Trophoblast cell (in vitro differentiated cells and primary cell): Measurements from ENCODE around the gene MAMLD1.
A peak's percentile ranks its signal among the peaks of the same experiment; 100 is the strongest.

Experiments used
- DNase-seq, 2 donors: peaks; one replicate each; pipeline ENCODE4 v3.0.0-alpha.2; 2016
- H2AFZ ChIP-seq: 2 replicates; pipeline ENCODE4 v1.6.1; 2013; ENCODE audit warnings: low read length, moderate library complexity, mild to moderate bottlenecking; ENCODE audit not compliant: insufficient read depth, poor library complexity
- H2AK5ac ChIP-seq: 2 replicates; pipeline ENCODE4 v1.6.1; 2013; ENCODE audit warnings: mild to moderate bottlenecking, low read length
- H2BK120ac ChIP-seq: 2 replicates; pipeline ENCODE4 v1.6.1; 2013; ENCODE audit warnings: low read length, mild to moderate bottlenecking, moderate library complexity; ENCODE audit not compliant: insufficient read depth, poor library complexity
- H2BK12ac ChIP-seq: 2 replicates; pipeline ENCODE4 v1.6.1; 2013; ENCODE audit warnings: mild to moderate bottlenecking, low read length, moderate library complexity
- H2BK5ac ChIP-seq: 2 replicates; pipeline ENCODE4 v1.6.1; 2013; ENCODE audit warnings: low read length, low read depth, moderate library complexity, mild to moderate bottlenecking; ENCODE audit not compliant: poor library complexity
- H3K14ac ChIP-seq: 2 replicates; pipeline ENCODE4 v1.6.1; 2013; ENCODE audit warnings: mild to moderate bottlenecking, low read length
- H3K18ac ChIP-seq: 2 replicates; pipeline ENCODE4 v1.6.1; 2013; ENCODE audit warnings: mild to moderate bottlenecking, low read length
- H3K23ac ChIP-seq: 2 replicates; pipeline ENCODE4 v1.6.1; 2013; ENCODE audit warnings: low read length
- H3K27ac ChIP-seq: 2 replicates; pipeline ENCODE4 v1.5.1; 2013; ENCODE audit warnings: low read depth, mild to moderate bottlenecking, inconsistent platforms, low read length, moderate library complexity
- H3K27me3 ChIP-seq: 2 replicates; pipeline ENCODE4 v1.6.1; 2013; ENCODE audit warnings: inconsistent platforms, mild to moderate bottlenecking, low read length, moderate library complexity; ENCODE audit not compliant: insufficient read depth
- H3K36me3 ChIP-seq, 2 experiments: 1 replicate in 1 of 2; 2 replicates in 1 of 2; pipeline ENCODE4 v1.6.1; 2013; ENCODE audit warnings: low read length in 2 of 2, mild to moderate bottlenecking in 2 of 2, moderate library complexity in 1 of 2; ENCODE audit not compliant: insufficient read depth in 2 of 2, control insufficient read depth in 1 of 2
- H3K4ac ChIP-seq: 2 replicates; pipeline ENCODE4 v1.6.1; 2013; ENCODE audit warnings: low read depth, mild to moderate bottlenecking, low read length, moderate library complexity
- H3K4me1 ChIP-seq, 2 experiments: 1 replicate in 1 of 2; 2 replicates in 1 of 2; pipeline ENCODE4 v1.6.1; 2013; ENCODE audit warnings: low read length in 2 of 2, mild to moderate bottlenecking in 2 of 2, moderate library complexity in 1 of 2; ENCODE audit not compliant: insufficient read depth in 2 of 2, control insufficient read depth in 1 of 2
- H3K4me2 ChIP-seq: 2 replicates; pipeline ENCODE4 v1.6.1; 2013; ENCODE audit warnings: inconsistent platforms, mild to moderate bottlenecking, low read length, moderate library complexity
- H3K4me3 ChIP-seq: 2 replicates; pipeline ENCODE4 v1.5.1; 2013; ENCODE audit warnings: mild to moderate bottlenecking, low read depth, low read length, inconsistent platforms
- H3K79me1 ChIP-seq: one replicate; pipeline ENCODE4 v1.6.1; 2013; ENCODE audit warnings: low read length
- H3K79me2 ChIP-seq: 2 replicates; pipeline ENCODE4 v1.6.1; 2013; ENCODE audit warnings: low read length, mild to moderate bottlenecking; ENCODE audit not compliant: control insufficient read depth, insufficient read depth, poor library complexity
- H3K9ac ChIP-seq: 2 replicates; pipeline ENCODE4 v1.6.1; 2013; ENCODE audit warnings: mild to moderate bottlenecking, low read length
- H3K9me3 ChIP-seq: 2 replicates; pipeline ENCODE4 v1.6.1; 2013; ENCODE audit warnings: low read depth, mild to moderate bottlenecking, control low read depth, inconsistent platforms, low read length; ENCODE audit not compliant: insufficient read depth
- H4K12ac ChIP-seq: 2 replicates; pipeline ENCODE4 v1.6.1; 2013; ENCODE audit warnings: low read depth, mild to moderate bottlenecking, low read length, moderate library complexity
- H4K8ac ChIP-seq: 2 replicates; pipeline ENCODE4 v1.6.1; 2013; ENCODE audit warnings: low read depth, mild to moderate bottlenecking, low read length, moderate library complexity
- H4K91ac ChIP-seq: one replicate; pipeline ENCODE4 v1.6.1; 2013; ENCODE audit warnings: low read depth, mild to moderate bottlenecking, low read length, moderate library complexity
- WGBS: extraction: QIAGEN DNeasy Blood & Tissue Kit; methylation state at CpG from one replicate; pipeline ENCODE4 v1.1.7; 2013; ENCODE audit warnings: missing lambda C conversion rate; ENCODE audit not compliant: insufficient read length, insufficient coverage; ENCODE audit errors: extremely low coverage; 5-methylcytosine and 5-hydroxymethylcytosine counted together

MAMLD1 gene

GRCh38 chrX:150429594-150429993 lies 66.5 kb downstream of the MAMLD1 start:
- no peaks in the 10 kb centered on the region for H3K4me1 ChIP-seq
- no peak overlapping the region for H3K9ac ChIP-seq
- no peak overlapping the region for H2BK120ac ChIP-seq
- H3K23ac ChIP-seq = no peak overlapping the region
- H3K14ac ChIP-seq = no peak overlapping the region
- H4K91ac ChIP-seq = no peak overlapping the region
- no peaks in the 10 kb centered on the region for H3K79me2 ChIP-seq
- WGBS = no CpG with 5 or more reads among the region's 1 CpG
- H3K27ac ChIP-seq = no peak overlapping the region
- no peak overlapping the region for H2AK5ac ChIP-seq
- DNase-seq = peak in 1 of 2 donors; percentile 47
- no peak overlapping the region for H2BK12ac ChIP-seq
- H4K12ac ChIP-seq = no peak overlapping the region
- H3K4me3 ChIP-seq = no peak overlapping the region
- no peak overlapping the region for H2AFZ ChIP-seq
- no peak overlapping the region for H4K8ac ChIP-seq
- no peak overlapping the region for H3K18ac ChIP-seq
- H3K27me3 ChIP-seq = no peaks in the 10 kb centered on the region
- no peaks in the 10 kb centered on the region for H3K79me1 ChIP-seq
- H2BK5ac ChIP-seq = no peak overlapping the region
- H3K4me2 ChIP-seq = no peak overlapping the region
- H3K9me3 ChIP-seq = no peaks in the 10 kb centered on the region
- H3K36me3 ChIP-seq = no peaks in the 10 kb centered on the region
- H3K4ac ChIP-seq = no peak overlapping the region

- no peak overlapping the region for H2BK120ac ChIP-seq
- H3K79me2 ChIP-seq = no peaks in the 10 kb centered on the region
- DNase-seq = no peak
- H3K14ac ChIP-seq = no peak overlapping the region
- no peak overlapping the region for H3K23ac ChIP-seq
- H2BK5ac ChIP-seq = no peak overlapping the region
- no peak overlapping the region for H4K8ac ChIP-seq
- no peak overlapping the region for H2BK12ac ChIP-seq
- no peak overlapping the region for H4K91ac ChIP-seq
- H3K79me1 ChIP-seq = no peaks in the 10 kb centered on the region
- H2AK5ac ChIP-seq = no peak overlapping the region
- no peaks in the 10 kb centered on the region for H3K9me3 ChIP-seq
- H3K4me2 ChIP-seq = no peak overlapping the region
- H4K12ac ChIP-seq = no peak overlapping the region
- no peak overlapping the region for H3K4ac ChIP-seq
- H2AFZ ChIP-seq = no peak overlapping the region
- no peaks in the 10 kb centered on the region for H3K36me3 ChIP-seq
- H3K27ac ChIP-seq = no peak overlapping the region
- H3K9ac ChIP-seq = no peak overlapping the region
- no peak overlapping the region for H3K4me3 ChIP-seq
- no peak overlapping the region for H3K18ac ChIP-seq
- no peaks in the 10 kb centered on the region for H3K27me3 ChIP-seq
- no peaks in the 10 kb centered on the region for H3K4me1 ChIP-seq
Observed at GRCh38 chrX:150436195-150436594, 73.1 kb downstream of the MAMLD1 start.

- peak; percentile 23 to 61 for DNase-seq
- no peak overlapping the region for H2BK5ac ChIP-seq
- no peak overlapping the region for H3K14ac ChIP-seq
- no peak overlapping the region for H4K91ac ChIP-seq
- no peaks in the 10 kb centered on the region for H3K27me3 ChIP-seq
- H3K79me2 ChIP-seq = no peaks in the 10 kb centered on the region
- H3K4ac ChIP-seq = no peak overlapping the region
- H3K18ac ChIP-seq = no peak overlapping the region
- H2BK120ac ChIP-seq = no peak overlapping the region
- no peaks in the 10 kb centered on the region for H3K9me3 ChIP-seq
- no peak overlapping the region for H2BK12ac ChIP-seq
- H3K4me1 ChIP-seq = no peaks in the 10 kb centered on the region
- H3K36me3 ChIP-seq = no peaks in the 10 kb centered on the region
- H3K4me2 ChIP-seq = no peak overlapping the region
- no peak overlapping the region for H4K12ac ChIP-seq
- no peak overlapping the region for H2AFZ ChIP-seq
- no peak overlapping the region for H4K8ac ChIP-seq
- 100% methylated on average over 1 of the region's 2 CpGs for whole genome bisulfite sequencing
- no peak overlapping the region for H3K23ac ChIP-seq
- H3K4me3 ChIP-seq = no peak overlapping the region
- H3K79me1 ChIP-seq = no peaks in the 10 kb centered on the region
- no peak overlapping the region for H2AK5ac ChIP-seq
- no peak overlapping the region for H3K9ac ChIP-seq
- H3K27ac ChIP-seq = no peak overlapping the region
Observed at GRCh38 chrX:150438165-150438564, 75.0 kb downstream of the MAMLD1 start.

GRCh38 chrX:150446151-150446550 lies 83.0 kb downstream of the MAMLD1 start:
- Histone ChIP-seq H3K14ac (no peak overlapping the region), H4K8ac (no peak overlapping the region), H3K23ac (no peak overlapping the region), H3K79me2 (no peaks in the 10 kb centered on the region), H2BK120ac (no peak overlapping the region), H3K36me3 (no peaks in the 10 kb centered on the region), H3K9me3 (no peaks in the 10 kb centered on the region), H3K27ac (no peak overlapping the region), H3K4ac (no peak overlapping the region), H3K27me3 (no peaks in the 10 kb centered on the region), H3K4me2 (no peak overlapping the region), H2AK5ac (no peak overlapping the region), H2AFZ (no peak overlapping the region), H3K18ac (no peak overlapping the region), H3K9ac (no peak overlapping the region), H3K4me1 (no peaks in the 10 kb centered on the region), H4K12ac (no peak overlapping the region), H2BK12ac (no peak overlapping the region), H3K79me1 (no peaks in the 10 kb centered on the region), H4K91ac (no peak overlapping the region), H3K4me3 (no peak overlapping the region), H2BK5ac (no peak overlapping the region)
- DNase-seq = no peak
- WGBS = no CpG with 5 or more reads among the region's 2 CpGs
